DMS153 treated with DMSO at 0.1 percent for 48 hours (cell line): ENCODE results near the gene C11orf52.

Experiments
- DNase-seq: peaks from one replicate; lab custom pipeline; 2025; ENCODE audit not compliant: unreplicated experiment; lab: John Stamatoyannopoulos, UW

Gene C11orf52

DNA sequence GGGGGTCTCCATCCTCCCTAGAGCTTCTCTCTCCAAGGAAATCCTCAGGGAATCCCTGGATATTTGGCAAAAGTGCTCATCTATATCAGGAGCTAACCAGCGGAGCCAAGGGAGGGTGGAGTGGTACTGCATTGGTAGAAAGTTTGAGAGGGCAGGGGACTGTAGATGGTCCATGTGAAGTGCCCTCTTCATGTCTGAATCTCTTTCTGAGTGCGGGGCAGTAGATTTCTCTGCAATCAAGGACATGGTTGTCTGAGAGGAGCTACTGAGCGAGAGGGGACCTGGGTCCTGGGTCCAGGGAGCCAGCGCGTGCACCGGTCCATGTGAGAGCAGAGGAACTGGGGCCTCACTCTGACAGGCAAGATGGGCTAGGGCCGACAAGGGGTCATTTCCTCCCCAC, 19.1 kb downstream of the C11orf52 start:
- DNase-seq = no peak

DNA sequence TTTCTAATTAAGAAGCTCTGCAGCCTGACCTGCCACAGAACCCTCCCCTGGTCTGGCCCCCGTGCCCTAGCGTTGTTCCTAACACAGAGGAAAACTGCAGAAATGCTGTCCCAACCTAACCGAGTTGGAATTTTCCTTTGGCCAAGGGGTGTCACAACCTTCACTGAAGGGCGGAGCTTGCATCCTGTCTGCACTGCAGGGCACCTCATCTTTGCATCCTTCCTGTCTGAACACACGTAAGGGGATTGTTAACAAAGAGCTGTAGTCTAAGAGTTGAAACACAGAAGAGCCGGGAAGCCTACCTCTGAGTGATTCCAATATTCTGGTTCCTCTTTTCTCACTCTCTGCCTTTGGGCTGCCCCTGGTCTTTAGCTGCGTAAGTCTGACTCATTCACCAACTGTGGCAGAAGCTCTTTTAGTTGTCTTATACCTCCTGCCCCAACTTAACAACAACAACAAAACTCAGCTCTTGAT, 20.0 kb downstream of the C11orf52 start:
- DNase-seq = no peak

DNA sequence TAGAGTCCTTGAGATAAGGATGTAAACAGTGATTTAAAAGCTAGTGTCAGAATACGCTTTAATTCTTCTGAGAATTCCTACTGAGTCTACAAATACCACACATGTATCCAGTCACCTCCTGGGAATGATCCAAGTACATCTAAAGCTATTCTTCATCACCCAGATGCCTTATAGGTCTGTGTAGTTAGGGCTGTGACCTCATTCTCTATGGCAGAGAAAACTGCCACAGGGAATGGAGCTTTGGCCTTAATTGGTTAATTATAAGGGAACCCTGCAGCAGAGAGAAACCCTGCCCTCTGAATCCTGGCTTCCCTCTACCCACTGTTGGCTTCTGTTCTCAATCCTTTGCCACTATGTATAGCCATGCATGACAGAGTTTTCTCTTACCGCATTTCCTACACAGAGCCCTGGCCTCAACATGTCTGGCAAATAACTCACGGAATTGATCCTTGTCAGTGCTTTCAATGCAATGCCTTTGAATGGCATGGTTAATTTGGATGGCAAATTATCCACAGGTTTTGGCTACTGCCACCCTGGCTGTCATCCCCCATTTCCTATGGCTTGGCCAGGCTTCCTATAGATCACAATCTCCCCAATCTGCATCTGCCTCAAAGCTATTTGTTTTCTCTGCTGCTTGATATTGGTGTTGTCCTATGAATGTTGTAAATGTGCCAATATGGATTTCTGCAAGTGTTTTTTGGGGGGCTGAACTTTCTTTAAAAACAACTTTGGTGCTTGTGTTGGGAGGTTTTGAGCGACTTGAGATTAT, 21.3 kb downstream of the C11orf52 start:
- no peak for DNase-seq

DNA sequence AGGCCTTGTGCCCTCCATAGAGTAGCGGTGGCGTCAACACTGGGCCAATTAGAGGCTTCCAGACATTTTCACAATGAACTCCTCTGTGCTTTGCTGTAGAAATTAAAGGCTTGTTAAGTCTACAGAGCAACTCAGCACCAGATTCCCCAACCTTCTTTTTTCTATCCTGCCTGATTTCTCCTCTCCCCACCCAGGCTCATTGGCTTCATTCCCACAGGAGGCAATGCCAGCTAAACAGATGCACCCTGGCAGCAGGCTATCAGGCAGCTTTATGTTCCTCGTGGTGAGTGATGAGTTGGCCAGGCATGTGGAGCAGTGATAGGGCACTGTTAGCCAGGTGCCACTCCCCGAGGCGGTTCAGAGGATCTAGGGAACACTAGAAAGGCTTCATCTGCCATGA, 23.2 kb downstream of the C11orf52 start:
- DNase-seq = no peak

DNA sequence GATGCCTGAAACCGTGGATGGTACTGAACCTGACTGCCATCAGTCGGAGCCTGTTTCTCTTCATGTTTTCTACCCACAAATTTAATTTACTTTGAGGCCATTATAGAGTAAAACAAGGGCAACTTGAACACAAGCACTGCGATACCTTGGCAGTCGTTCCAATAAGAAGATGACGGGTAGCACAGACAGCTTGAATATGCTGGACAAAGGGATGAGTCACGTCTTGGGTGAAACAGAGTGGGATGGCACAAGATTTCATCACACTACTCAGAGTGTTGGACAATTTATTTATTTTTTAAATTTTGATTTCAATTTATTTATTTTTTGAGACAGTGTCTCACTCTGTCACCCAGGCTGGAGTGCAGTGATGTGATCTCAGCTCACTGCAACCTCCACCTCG, 24.1 kb downstream of the C11orf52 start:
- no peak for DNase-seq

DNA sequence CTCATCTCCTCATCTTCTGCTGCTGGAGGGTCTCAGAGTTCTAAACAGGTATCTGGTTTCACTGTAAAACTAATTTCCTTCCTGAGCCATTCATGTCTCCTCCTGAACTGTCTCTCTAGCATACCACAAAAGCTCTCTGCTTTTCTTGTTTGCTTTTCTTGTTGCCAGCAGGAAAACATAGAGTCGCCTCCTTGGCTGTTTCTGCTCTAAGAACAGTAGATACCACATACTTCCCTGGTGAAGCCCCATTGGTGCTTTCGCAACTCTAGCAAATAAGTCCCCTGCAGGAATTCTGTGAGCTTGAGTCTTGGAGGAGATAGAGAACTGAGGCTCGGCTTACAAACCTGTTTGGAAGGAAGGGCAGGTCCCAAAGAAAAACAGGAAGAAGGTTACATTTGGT, 25.4 kb downstream of the C11orf52 start:
- DNase-seq = no peak

DNA sequence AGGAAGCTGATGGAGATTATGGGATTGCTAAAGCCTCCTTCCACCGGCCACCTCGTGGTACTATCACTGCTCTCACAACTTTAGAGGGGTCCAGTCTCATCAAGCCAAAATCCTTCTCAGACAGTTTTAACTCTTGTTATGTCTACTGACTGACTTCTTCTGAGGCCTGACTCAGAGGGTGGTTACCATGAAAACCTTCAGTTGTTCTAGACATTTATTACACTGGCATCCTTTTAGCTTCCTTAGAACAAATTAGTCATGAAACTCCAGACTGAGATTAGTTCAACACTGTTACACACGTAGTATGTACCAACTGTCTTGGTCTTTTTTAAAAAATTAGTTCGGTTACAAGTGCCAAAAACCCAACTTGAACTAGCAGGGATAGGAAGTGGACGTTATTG, 25.9 kb downstream of the C11orf52 start:
- no peak for DNase-seq

DNA sequence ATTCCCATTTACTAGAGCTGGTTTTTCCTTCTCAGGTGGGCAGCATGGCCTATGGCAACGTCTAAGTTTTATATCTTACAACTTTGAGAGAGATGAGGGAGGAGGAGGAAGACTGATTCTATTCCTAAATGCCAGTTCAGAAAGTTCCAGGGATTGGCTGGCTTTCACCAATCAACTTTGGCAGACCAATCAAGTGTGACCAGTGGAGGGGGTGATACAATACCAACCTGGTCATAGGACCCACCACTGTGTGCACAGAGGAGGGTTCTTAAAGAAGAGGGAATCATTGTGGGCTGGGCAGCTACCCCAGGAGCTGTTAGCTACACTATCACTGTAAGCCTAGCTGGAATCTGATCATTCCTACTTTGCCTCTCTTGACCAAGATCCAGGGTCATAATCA, 26.5 kb downstream of the C11orf52 start:
- DNase-seq = no peak

DNA sequence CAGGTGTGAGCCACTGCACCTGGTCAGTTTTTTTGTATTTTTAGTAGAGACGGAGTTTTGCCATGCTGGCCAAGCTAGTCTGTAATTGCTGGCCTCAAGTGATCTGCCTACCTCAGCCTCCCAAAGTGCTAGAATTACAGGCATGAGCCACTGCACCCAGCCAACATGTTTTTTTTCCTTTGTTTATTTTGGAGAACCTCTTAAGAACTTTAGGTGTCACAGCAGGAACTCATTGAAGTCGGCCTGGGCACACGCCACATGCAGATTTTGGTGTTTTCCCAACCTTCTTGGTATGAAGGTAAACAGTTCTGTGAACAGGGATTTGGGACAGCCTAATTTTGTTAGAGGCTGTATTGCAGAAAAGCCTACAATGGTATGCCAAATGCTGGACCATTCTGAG, 27.8 kb downstream of the C11orf52 start:
- no peak for DNase-seq

DNA sequence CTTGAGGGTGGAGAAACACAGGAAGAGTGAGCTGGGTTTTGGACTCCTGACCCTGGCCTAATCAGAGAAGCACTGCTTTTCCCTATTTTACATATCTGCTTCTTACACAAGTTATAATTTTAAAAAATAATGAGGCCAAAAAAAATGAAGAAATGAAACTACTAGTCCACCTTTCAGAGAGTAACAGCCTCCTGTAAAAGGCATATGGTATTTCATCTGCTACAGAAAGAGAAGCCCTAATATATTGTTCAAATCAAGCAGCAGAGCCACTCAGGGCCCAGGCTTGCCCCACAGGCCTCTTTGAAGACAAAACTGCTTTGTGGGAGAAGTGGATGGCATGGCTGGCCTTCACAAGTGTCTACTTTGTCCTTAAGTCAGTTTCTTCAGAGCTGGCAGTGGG, 28.4 kb downstream of the C11orf52 start:
- no peak for DNase-seq

DNA sequence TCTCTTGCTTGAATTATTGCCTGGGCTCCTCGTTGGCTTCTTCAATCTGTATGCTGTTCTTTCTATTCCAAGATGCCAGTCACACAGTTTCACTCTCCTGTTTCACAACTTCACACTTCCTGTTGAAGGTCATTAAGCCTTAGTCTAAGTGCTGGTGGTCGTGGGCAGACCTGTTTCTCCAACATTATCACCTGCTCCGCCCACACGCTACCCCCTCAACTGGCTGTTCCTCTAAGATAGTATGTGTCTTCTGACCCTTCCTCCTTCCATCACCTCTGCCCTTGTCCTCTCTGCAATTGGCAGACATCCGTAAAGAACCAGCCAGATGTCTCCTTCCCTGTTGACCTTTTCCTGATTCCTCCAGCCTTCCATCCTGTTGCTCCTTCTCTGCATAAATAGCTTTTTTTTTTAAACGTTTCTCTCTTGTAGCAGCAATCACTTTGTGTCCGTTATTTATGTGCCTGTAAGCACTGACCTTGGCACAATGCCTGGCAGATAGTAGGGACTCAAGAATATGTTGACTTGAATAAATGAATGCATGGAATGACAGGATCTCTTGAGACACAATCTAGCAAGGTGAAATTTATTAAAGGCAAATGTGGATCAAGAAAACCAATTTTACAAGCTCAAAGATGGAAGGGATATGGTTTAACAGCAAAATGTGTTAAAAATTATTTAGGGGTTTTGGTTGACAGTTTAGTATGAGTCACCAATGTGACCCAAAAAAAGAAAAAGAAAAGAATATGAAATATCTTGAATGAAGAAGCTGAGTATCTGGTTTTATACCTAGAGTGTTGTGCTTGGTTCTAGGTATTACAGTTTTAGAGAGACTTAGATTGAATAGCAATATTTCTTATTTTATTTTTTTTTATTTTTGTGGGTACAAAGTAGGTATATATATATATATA, 31.1 kb downstream of the C11orf52 start:
- no peak for DNase-seq

DNA sequence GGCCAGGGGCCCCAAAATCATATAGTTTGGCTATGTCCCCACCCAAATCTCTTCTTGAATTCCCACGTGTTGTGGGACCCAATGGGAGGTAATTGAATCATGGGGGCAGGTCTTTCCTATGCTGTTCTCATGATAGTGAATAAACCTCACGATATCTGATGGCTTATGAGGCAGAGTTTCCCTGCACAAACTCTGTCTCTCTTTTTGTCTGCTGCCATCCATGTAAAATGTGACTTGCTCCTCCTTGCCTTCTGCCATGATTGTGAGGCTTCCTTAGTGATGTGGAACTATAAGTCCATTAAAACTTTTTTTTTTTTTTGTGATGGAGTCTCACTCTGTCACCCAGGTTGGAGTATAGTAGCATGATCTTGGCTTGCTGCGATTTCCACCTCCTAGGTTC, 32.9 kb downstream of the C11orf52 start:
- no peak for DNase-seq

DNA sequence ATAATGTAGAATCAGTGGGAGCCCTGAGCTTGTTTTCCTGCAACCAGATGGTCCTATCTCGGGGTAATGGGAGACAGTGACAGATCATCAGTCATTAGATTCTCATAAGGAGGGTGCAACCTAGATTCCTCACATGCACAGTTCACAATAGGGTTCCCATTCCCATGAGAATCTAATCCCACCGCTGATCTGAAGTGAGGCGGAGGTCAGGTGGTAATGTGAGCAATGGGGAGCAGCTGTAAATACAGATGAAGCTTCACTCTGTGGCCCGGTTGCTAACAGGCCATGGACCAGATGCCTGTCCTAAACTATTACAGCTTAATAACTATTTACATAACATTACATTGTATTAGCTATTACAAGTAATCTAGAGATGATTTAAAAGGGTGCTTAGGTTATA, 35.4 kb downstream of the C11orf52 start:
- DNase-seq = no peak

DNA sequence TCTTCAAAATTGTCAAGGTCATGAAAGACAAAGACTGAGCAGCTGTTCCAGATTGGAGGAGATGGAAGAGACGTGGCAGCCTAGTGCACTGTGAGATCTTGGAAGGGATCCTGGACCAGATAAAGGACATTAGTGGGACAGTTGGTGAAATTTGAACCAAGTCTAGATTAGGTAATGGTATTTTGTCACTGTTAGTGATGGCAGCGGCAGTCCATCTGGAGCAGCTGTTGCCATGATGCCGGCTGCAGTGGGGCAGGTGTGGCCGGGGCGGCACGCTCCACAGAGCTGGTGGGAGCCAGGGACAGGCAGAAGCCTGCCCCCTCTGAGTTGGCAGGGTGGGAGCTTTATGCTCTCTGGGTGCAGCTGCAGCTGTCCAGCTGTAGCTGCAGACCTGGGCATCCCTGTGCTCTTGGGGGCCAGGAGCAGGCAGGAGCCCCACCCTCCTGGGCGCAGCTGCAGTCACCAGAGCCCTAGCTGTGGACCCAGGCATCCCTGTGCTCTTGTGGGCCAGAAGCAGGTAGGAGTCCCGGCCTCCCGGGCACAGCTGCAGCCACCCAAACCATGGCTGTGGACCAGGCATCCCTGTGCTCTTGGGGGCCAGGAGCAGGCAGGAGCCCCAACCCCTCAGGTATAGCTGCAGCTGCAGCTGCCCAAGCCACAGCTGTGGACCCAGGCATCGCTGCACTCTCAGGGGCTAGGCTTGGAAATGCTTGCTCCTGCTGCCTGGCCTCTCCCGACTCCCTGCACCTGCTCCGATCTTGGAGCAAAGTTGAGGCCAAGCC, 39.1 kb downstream of the C11orf52 start:
- DNase-seq = no peak

DNA sequence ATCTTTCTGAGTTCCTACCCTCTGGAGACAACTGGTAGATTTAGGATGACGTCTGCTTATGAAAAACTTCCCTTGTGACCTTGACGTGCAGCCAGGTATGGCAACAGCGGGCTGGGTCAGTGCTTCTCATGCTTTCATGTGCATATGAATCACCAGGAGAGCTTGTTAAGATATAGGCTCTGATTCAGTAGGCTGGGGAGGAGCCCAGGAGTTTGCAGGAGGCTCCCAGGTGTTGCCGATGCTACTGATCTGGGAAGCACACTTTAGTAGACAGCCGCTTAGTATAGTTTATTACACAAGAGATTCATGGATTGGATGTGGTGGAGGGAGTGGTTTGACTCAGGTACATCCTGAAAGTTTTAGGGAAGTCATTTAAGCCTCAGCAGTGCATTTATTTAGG, 42.2 kb downstream of the C11orf52 start:
- no peak for DNase-seq

DNA sequence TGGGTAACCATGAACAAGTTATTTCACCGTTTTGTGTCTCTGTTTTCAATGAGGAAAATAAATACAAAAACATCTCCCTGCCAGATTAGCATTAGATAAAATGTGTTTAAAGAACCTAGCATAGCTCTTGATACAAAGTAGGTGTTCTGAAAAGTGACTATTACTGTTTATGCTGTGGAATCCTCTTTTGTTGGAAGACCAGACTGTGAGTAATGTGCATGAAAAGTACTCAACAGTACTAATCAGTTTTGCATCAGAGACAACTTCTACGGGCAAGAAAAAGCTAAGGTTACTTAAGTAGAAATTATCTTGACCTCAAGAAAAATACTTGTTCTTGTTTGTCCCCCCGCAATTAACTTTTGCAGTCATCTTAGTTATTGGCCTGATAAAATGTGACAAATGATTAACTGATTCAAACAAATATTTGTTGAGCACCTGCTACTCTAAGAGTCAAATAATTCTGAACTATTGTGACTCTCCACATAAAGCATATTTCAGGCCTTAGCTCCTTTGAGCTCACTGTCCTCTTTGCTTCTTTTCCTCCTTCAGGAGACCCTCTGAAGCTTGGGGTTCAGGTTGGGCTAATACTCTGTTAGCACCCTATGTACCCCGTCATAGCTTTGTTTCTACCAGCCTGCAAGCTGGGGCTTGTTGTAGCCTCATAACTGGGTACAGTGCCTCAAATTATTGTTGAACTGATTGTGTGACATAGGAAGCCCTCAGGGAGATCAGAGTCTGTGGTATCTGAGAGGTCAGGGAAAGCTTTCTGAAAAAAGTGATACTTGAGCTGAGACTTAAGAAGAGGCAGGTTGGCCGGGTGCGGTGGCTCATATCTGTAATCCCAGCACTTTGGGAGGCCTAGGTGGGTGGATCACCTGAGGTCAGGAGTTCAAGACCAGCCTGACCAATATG, 42.9 kb downstream of the C11orf52 start:
- DNase-seq = no peak

DNA sequence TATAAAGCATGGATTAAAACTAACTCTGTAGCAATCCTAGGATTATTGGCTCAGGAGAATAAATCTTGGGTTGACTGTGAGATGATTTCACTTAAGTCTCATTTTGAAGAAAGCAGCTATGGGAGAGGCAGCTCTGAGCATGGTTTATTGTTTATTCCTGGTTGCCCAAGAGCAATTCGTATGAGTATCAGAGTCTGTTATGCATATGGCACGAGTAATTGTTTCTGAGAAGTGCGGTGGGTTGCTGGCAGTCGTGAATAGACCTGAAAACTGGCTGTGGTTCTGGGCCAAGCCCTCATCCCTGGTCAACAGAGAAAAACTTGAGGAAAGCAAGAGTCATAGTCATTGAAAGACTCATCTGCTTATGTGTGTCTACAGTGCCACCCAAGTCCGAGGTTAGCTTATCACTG, 45.2 kb downstream of the C11orf52 start:
- DNase-seq = no peak

DNA sequence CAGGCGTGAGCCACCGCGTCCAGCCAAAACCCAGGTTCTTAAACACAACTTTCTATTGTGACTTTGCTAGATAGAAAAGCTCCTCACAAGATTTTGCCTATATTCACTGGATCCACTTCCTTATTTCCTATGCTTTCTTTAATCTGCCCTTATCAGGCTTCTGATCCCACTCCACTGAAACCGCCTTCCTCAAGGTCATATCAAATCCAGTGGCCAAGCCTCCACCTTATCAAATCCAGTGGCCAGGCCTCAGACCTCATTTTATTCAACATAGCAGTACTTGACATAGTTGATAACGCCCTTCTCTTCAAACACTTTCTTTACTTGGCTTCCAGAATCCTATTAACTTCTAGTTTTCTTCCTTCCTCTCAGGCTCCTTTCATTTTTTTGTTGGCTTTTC, 48.0 kb downstream of the C11orf52 start:
- no peak for DNase-seq

DNA sequence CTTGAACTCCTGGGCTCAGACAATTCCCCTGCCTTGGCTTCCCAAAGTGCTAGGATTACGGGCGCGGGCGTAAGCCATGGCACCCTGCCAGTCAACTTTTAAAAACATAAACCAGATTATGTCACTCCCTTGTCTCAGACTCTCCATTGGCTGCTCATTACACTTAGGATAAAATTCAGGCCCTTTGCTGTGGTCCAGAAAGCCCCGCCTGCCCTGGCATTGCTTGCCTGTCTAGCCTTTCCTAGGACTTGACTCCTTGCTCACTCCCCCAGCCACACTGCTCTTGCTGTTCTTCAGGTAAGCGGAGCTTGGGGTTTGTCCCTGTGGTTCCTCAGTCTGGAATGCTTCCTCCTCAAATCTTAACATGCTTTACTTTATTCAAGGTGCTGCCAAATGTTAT, 48.9 kb downstream of the C11orf52 start:
- DNase-seq = no peak

DNA sequence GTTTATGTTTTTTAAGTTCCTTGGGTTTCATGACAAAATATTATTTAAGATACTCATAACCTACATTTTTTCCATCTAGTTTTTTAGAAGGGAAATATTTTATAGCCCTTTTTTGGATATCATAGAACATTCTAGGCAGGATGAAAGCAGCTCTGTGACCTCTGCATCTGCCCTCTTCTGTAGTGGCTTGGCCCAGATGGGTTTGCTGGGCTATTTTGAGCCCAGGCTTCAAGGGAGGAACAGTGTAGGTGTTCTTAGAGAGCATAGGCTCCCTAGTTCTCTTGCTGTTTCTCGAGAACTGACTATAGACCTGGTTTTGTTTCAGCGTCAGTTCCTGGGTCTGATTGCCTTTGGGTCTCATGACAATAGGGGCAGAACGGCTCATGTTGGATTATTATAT, 50.6 kb downstream of the C11orf52 start:
- DNase-seq = no peak
